ENCODE data around the gene GLOD5. TPM values are rescaled to one million over a fixed set of nuclear protein-coding genes. Genes with fewer than 3 reads are reported as not detected.

Gene GLOD5
- total RNA-seq, 1 experiment from 2014 or later: not detected

- ATAC-seq: no peak
- POLR2A ChIA-PET: no interaction called here
These were observed 24.8 kb downstream of the GLOD5 start, which contains the start of gene GATA1 for GRCh38 chrX:48786341-48786800. GATA1 (plus strand) TSS chrX:48786590; CDS start chrX:48791110, 4,520 bp downstream.

GRCh38 chrX:48786825-48787504 is 25.4 kb downstream of the GLOD5 start:
- intact Hi-C loops (cut with micrococcal nuclease; ENCODE audit: unreplicated experiment) (no loop called here), in situ Hi-C loops (cut with HindIII; ENCODE audit: low pct_unique_long_range_greater_than_20kb, low sequenced_read_pairs) (no loop called here)
- no peak overlapping the region for H3K27ac ChIP-seq (ENCODE audit: low read length)
- H3K36me3 ChIP-seq (ENCODE audit: control insufficient read depth, insufficient read depth, low read length): no peaks in the 10 kb centered on the region
- no peak overlapping the region for H3K4me3 ChIP-seq (ENCODE audit: low read depth in 2 of 2, low read length in 2 of 2)
- DNase-seq (ENCODE audit: low read depth, low spot score) (no peak), ATAC-seq (no peak)
- BruUV-seq (replicated peaks): no TSS peak
- no peak for TF ChIP-seq TCF7L2 (IDR thresholded peaks at IDR 0.05; ENCODE audit: low read depth, low read length)
- TF ChIP-seq REST (IDR thresholded peaks at IDR 0.05; ENCODE audit: insufficient read depth in 1 of 2, low read depth in 2 of 2, low read length in 1 of 2): no peak
- TF ChIP-seq POLR2AphosphoS5 (IDR thresholded peaks at IDR 0.05; ENCODE audit: low read depth, low read length): no peak
- no peak for TF ChIP-seq SIN3A (IDR thresholded peaks at IDR 0.05; ENCODE audit: borderline replicate concordance, insufficient read depth, low read depth, low read length)
- no peak for TF ChIP-seq CTCF (IDR thresholded peaks at IDR 0.05)
- ChIA-PET CTCF (no interaction called here), POLR2A (no interaction called here)
- H3K9me3 ChIP-seq (ENCODE audit: control insufficient read depth, insufficient read depth, low read depth, low read length): no peaks in the 10 kb centered on the region
- no peaks in the 10 kb centered on the region for H3K4me1 ChIP-seq (ENCODE audit: control insufficient read depth, insufficient read depth, low read length)
- H3K27me3 ChIP-seq (ENCODE audit: control insufficient read depth, insufficient read depth, low read length): no peaks in the 10 kb centered on the region

More at GRCh38 chrX:48786341-48786800, 24.8 kb downstream of the GLOD5 start, which contains the start of gene GATA1:
- intact Hi-C loops (cut with micrococcal nuclease; ENCODE audit: unreplicated experiment) (no loop called here), in situ Hi-C loops (cut with HindIII; ENCODE audit: low pct_unique_long_range_greater_than_20kb, low sequenced_read_pairs) (no loop called here)
- CTCF ChIA-PET: no interaction called here
- Histone ChIP-seq H3K4me1 (ENCODE audit: control insufficient read depth, insufficient read depth, low read length) (no peaks in the 10 kb centered on the region), H3K36me3 (ENCODE audit: control insufficient read depth, insufficient read depth, low read length) (no peaks in the 10 kb centered on the region), H3K27ac (ENCODE audit: low read length) (no peak within 1 kb of the TSS), H3K9me3 (ENCODE audit: control insufficient read depth, insufficient read depth, low read depth, low read length) (no peaks in the 10 kb centered on the region), H3K27me3 (ENCODE audit: control insufficient read depth, insufficient read depth, low read length) (no peaks in the 10 kb centered on the region), H3K4me3 (ENCODE audit: low read depth in 2 of 2, low read length in 2 of 2) (no peak within 1 kb of the TSS)
- BruUV-seq (replicated peaks): no TSS peak
- DNase-seq (ENCODE audit: low read depth, low spot score): no peak
- TF ChIP-seq POLR2AphosphoS5 (IDR thresholded peaks at IDR 0.05; ENCODE audit: low read depth, low read length) (no peak), REST (IDR thresholded peaks at IDR 0.05; ENCODE audit: insufficient read depth in 1 of 2, low read depth in 2 of 2, low read length in 1 of 2) (no peak), TCF7L2 (IDR thresholded peaks at IDR 0.05; ENCODE audit: low read depth, low read length) (no peak), SIN3A (IDR thresholded peaks at IDR 0.05; ENCODE audit: borderline replicate concordance, insufficient read depth, low read depth, low read length) (no peak), CTCF (IDR thresholded peaks at IDR 0.05) (no peak)

Data from Panc1 (cell line).